ENCODE data around the gene CHML.

CHML gene

DNA sequence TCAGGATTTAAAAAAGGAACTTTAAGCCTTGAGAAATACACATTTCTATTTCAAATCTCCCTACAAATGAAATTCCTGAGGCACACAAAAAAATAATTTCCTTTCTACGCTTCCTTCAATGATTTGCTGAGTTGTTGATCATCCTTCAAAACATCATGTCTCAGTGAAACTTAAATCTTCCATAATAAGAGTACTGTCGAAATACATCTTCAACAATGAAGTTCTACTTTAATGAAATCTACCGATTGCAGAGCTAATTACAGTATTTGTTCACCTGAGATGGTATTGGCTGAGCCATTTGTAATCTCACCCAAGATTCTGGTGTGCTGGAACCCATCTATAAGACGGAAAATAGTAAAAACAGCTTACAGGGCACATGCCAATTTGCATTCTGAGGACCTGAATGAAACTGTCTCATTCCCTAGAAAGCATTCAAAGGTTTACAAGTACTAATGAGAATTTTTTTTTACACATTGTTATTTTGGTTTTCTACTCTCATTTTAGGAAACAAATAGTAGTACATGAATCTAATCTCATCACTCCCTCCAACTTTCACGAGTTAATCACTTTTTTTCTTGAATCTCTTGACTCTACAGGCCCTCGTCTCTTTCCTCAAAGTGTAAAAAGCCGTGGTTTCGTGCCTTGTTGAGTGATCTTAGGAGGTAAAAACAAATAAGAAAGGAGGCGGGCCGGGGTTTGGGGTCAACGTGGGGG lies 1.1 kb downstream of the CHML start:
- no peak for DNase-seq (ENCODE audit: low read depth)
- peak overlapping the region; percentile 97 for H3K4me3 ChIP-seq (ENCODE audit: low read length)
- TF ChIP-seq, protein P1, sequence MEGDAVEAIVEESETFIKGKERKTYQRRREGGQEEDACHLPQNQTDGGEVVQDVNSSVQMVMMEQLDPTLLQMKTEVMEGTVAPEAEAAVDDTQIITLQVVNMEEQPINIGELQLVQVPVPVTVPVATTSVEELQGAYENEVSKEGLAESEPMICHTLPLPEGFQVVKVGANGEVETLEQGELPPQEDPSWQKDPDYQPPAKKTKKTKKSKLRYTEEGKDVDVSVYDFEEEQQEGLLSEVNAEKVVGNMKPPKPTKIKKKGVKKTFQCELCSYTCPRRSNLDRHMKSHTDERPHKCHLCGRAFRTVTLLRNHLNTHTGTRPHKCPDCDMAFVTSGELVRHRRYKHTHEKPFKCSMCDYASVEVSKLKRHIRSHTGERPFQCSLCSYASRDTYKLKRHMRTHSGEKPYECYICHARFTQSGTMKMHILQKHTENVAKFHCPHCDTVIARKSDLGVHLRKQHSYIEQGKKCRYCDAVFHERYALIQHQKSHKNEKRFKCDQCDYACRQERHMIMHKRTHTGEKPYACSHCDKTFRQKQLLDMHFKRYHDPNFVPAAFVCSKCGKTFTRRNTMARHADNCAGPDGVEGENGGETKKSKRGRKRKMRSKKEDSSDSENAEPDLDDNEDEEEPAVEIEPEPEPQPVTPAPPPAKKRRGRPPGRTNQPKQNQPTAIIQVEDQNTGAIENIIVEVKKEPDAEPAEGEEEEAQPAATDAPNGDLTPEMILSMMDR (conservative IDR thresholded peaks at IDR 0.05; ENCODE audit: low read length), result no peak

DNA sequence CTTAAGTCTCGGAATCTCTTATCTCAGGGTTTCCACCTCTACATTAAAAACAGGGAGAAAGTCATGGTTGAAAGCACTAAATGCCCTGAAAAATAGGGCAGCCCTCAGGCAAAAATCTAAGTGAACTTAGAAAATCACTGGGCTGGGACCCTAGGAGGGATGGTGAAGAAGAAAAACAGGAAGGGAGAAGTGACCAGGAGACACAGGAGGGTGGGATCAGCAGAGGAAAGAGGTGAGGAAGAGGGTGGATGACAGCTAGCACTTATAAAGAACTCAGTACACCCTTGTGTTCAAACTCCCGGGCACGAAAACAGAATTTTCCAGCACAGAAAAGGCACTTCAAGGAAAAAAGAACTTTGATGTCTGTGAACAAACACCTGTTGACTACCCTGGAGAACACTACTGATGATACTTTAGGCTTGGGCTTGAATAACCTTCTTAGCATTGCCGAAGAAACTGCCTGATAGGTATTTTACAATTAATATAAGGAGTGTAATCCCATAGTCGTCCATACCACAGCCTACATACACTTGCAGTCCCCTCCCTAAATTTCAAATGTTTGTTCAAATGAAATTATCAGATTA lies 2.0 kb downstream of the CHML start:
- no peak for DNase-seq (ENCODE audit: low read depth)
- TF ChIP-seq, protein P1 (conservative IDR thresholded peaks at IDR 0.05; ENCODE audit: low read length), result no peak
- no peak overlapping the region for H3K4me3 ChIP-seq (ENCODE audit: low read length)

DNA sequence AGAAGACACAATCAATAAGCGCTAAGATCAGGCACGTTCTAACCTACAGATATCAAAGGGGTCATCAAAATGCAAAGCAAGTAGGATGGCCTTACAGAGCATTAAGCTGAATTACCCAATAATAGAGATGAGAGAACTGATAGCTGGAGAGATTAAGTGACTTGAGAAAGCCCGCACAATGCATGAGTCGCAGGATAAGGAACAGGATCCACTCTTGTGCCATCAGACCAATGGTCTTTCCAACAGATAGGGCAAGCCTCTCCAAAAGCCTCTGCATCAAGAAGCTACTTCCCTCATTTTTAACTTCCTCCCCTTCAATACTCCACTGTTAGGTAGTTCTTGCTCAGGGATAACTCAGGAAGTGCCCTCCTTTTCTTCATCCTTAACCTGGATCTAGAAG lies 2.6 kb downstream of the CHML start:
- TF ChIP-seq, protein P1 (conservative IDR thresholded peaks at IDR 0.05; ENCODE audit: low read length), result no peak
- DNase-seq (ENCODE audit: low read depth), result no peak
- H3K4me3 ChIP-seq (ENCODE audit: low read length), result no peak overlapping the region

DNA sequence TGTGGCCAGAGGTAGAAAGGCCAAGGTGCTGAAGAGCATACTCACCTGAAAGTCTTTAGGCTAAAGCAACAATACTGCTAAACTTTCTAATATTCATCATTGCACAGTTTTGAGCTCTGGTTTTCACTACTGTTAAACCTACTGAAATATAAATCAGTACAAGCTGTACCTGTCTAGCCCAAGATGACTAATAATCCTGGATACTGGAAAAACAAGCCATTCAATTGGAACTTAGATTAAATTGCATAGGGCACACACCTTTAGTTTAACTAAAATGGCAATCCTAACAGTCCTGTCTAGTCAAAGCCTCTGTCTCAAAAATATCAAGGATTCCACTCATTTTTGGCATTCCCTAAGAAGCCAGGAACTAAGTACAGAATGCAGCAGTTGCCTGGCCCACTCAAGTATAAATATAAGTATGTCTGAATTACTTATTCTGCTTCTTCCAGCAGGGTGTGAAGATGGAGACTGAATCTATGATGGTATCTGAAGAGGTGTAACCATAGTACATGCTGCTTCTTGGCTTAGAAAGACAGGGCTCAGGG lies 3.1 kb downstream of the CHML start:
- DNase-seq (ENCODE audit: low read depth), result peak; percentile 58
- no peak overlapping the region for H3K4me3 ChIP-seq (ENCODE audit: low read length)
- TF ChIP-seq, protein P1 (conservative IDR thresholded peaks at IDR 0.05; ENCODE audit: low read length), result no peak

DNA sequence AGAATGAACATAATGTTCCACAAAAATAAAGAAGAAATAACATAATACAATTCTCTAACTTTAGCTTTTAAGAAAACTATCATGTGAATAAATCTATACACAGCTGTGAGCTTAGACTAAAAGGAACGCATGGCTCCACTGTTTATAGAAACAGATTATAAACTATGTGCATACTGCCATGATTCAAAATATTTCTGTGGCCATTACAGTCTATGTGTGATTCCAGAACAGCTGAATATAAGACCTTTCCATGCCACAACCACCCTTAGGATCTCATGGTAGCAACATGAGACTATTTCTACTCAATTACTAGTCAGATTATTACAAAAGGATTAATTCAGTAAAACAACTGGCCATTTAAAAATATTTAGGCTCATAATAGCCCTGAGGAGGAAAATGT lies 3.9 kb downstream of the CHML start:
- no peak overlapping the region for H3K4me3 ChIP-seq (ENCODE audit: low read length)
- TF ChIP-seq, protein P1 (conservative IDR thresholded peaks at IDR 0.05; ENCODE audit: low read length), result no peak
- no peak for DNase-seq (ENCODE audit: low read depth)

DNA sequence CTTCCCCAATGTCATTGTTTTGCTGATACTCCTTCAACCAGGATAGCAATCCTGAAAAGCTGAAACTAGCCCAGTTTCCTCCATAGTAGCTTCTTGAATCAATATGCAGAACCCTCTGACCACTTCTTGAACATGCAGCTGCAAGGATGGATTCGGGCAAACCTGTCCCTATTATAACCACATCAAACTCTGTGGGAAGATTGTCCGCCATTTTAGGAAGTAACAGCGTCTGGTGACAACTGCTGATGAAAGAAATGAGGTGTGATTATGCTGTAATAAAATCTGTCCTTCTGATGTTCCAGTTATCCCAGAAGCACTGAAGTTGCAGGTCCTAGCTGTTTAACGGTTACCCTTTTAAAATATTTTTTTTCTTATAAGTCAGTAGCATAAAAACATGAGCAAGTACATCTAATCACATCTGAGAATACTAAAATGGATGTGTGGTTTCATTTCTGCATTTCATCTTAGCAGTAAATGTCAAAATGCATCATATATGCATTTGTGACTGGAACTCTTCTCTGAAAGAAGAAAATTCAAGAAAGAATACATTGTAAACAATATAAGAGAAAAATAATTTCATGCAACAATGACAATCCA lies 4.5 kb downstream of the CHML start:
- no peak overlapping the region for H3K4me3 ChIP-seq (ENCODE audit: low read length)
- DNase-seq (ENCODE audit: low read depth), result no peak

More for the DNA sequence above, 4.5 kb downstream of the CHML start:
- TF ChIP-seq, protein P1 (conservative IDR thresholded peaks at IDR 0.05; ENCODE audit: low read length), result no peak

Measured in AG10803 (cell line).